ENCODE data around the gene ZNF785. TPM values are rescaled to one million over a fixed set of nuclear protein-coding genes. Genes with fewer than 3 reads are reported as not detected.
"Not testable (repeated sequence)": the region's sequence is repeated elsewhere in the genome, so short reads cannot be mapped to it uniquely, and the experiment has no call there.

ZNF785 gene
- total RNA-seq, 1 experiment from 2014 or later, result 23.2 TPM

DNA sequence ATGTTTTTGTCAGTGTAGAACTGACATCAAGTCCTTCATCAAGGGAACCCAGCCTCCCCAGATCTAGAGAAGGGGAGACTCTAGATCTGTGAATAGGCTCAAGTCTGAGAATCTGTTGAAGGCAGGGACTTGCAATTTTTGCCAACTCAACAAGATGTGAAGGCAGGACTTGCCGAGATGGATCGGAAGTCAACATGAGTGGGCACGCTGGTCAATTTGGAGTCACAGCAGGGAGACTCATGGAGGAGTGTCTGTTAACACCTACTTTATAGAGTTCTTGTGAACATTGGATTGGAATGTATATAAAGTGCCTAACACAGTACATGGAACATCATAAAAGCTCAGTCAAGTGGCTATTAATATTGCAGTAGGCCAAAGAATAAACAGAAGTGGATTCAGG lies 14.7 kb upstream of the ZNF785 start:
- TF ChIP-seq, protein P1, sequence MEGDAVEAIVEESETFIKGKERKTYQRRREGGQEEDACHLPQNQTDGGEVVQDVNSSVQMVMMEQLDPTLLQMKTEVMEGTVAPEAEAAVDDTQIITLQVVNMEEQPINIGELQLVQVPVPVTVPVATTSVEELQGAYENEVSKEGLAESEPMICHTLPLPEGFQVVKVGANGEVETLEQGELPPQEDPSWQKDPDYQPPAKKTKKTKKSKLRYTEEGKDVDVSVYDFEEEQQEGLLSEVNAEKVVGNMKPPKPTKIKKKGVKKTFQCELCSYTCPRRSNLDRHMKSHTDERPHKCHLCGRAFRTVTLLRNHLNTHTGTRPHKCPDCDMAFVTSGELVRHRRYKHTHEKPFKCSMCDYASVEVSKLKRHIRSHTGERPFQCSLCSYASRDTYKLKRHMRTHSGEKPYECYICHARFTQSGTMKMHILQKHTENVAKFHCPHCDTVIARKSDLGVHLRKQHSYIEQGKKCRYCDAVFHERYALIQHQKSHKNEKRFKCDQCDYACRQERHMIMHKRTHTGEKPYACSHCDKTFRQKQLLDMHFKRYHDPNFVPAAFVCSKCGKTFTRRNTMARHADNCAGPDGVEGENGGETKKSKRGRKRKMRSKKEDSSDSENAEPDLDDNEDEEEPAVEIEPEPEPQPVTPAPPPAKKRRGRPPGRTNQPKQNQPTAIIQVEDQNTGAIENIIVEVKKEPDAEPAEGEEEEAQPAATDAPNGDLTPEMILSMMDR (conservative IDR thresholded peaks at IDR 0.05; ENCODE audit: low read depth, low read length), result no peak
- no peak for TF ChIP-seq EZH2 (IDR thresholded peaks at IDR 0.05; ENCODE audit: borderline replicate concordance, low read depth, low read length, poor library complexity, severe bottlenecking)
- CTCF ChIA-PET, result interaction anchor here (0.9 kb wide), 1 partner anchor 170 kb away, joined by 3 read pairs; the partner anchor contains the start of gene DCTPP1
- POLR2A ChIA-PET (ENCODE audit: low non-redundant PET), result interaction anchor here (0.6 kb wide), 1 partner anchor 894 kb away, joined by 3 read pairs; no protein-coding TSS in a partner anchor

DNA sequence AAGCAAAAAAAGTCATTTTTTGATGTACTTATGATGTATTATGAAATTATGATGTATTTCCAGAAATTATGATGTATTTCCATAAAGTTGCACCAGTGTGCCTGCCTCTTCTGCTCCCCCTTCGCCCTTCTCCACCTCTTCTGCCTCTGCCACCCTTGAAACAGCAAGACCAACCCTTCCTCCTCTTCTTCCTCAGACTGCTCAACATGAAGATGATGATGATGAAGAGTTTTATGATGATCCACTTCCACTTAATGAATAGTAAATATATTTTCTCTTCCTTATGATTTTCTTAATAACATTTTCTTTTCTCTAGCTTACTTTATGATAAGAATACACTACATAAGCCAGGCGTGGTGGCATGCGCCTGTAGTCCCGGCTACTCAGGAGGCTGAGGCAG lies 7.4 kb upstream of the ZNF785 start:
- DNase-seq (ENCODE audit: low spot score), result no peak
- CTCF ChIA-PET, result interaction anchor here (1.2 kb wide), 1 partner anchor 23 kb away, joined by 3 read pairs; no protein-coding TSS in a partner anchor

More for the DNA sequence above, 14.7 kb upstream of the ZNF785 start:
- Histone ChIP-seq H3K4me3 (ENCODE audit: low read depth, low read length, poor library complexity, severe bottlenecking) (no peak overlapping the region), H3K27me3 (replicated peaks; ENCODE audit: insufficient read depth, low read depth, low read length, poor library complexity) (no peaks in the 10 kb centered on the region), H3K9me3 (ENCODE audit: low read depth, low read length, poor library complexity, severe bottlenecking) (no peaks in the 10 kb centered on the region), H3K27ac (ENCODE audit: low read depth, low read length, poor library complexity, severe bottlenecking) (no peak overlapping the region), H3K4me1 (ENCODE audit: insufficient read depth, low read length, poor library complexity, severe bottlenecking) (no peaks in the 10 kb centered on the region), H3K36me3 (ENCODE audit: insufficient read depth, low read length, poor library complexity, severe bottlenecking) (peaks cover 22% of the 10 kb centered on the region)
- no peak for DNase-seq (ENCODE audit: low spot score)
- BruUV-seq (replicated peaks), result no TSS peak
- intact Hi-C loops (cut with micrococcal nuclease; ENCODE audit: unreplicated experiment), result no loop called here

DNA sequence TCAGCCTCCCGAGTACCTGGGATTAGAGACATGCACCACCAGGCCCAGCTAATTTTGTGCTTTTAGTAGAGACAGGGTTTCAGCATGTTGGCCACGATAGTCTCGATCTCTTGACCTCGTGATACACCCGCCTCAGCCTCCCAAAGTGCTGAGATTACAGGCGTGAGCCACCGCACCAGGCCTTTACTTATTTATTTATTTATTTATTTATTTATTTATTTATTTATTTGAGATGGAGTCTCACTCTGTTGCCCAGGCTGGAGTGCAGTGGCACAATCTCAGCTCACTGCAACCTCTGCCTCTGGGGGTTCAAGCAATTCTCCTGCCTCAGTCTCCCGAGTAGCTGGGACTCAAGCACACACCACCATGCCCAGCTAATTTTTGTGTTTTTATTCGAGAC lies 5.4 kb upstream of the ZNF785 start:
- H3K9me3 ChIP-seq (ENCODE audit: low read depth, low read length, poor library complexity, severe bottlenecking); H3K4me3 ChIP-seq (ENCODE audit: low read depth, low read length, poor library complexity, severe bottlenecking); CTCF ChIA-PET; H3K4me1 ChIP-seq (ENCODE audit: insufficient read depth, low read length, poor library complexity, severe bottlenecking); intact Hi-C loops (cut with micrococcal nuclease; ENCODE audit: unreplicated experiment); BruUV-seq (replicated peaks); H3K27ac ChIP-seq (ENCODE audit: low read depth, low read length, poor library complexity, severe bottlenecking); DNase-seq (ENCODE audit: low spot score); H3K27me3 ChIP-seq (replicated peaks; ENCODE audit: insufficient read depth, low read depth, low read length, poor library complexity); POLR2A ChIA-PET (ENCODE audit: low non-redundant PET): not testable (repeated sequence)
- peaks cover 13% of the 10 kb centered on the region for H3K36me3 ChIP-seq (ENCODE audit: insufficient read depth, low read length, poor library complexity, severe bottlenecking)

More for the DNA sequence above, 7.4 kb upstream of the ZNF785 start:
- POLR2A ChIA-PET (ENCODE audit: low non-redundant PET), result no interaction called here
- H3K36me3 ChIP-seq (ENCODE audit: insufficient read depth, low read length, poor library complexity, severe bottlenecking), result peaks cover 4% of the 10 kb centered on the region
- BruUV-seq (replicated peaks), result no TSS peak
- H3K4me1 ChIP-seq (ENCODE audit: insufficient read depth, low read length, poor library complexity, severe bottlenecking), result no peaks in the 10 kb centered on the region
- no peak overlapping the region for H3K27ac ChIP-seq (ENCODE audit: low read depth, low read length, poor library complexity, severe bottlenecking)
- TF ChIP-seq EZH2 (IDR thresholded peaks at IDR 0.05; ENCODE audit: borderline replicate concordance, low read depth, low read length, poor library complexity, severe bottlenecking), result no peak
- TF ChIP-seq, protein P1 (conservative IDR thresholded peaks at IDR 0.05; ENCODE audit: low read depth, low read length), result no peak
- intact Hi-C loops (cut with micrococcal nuclease; ENCODE audit: unreplicated experiment), result no loop called here
- no peak overlapping the region for H3K4me3 ChIP-seq (ENCODE audit: low read depth, low read length, poor library complexity, severe bottlenecking)
- H3K9me3 ChIP-seq (ENCODE audit: low read depth, low read length, poor library complexity, severe bottlenecking), result no peaks in the 10 kb centered on the region
- H3K27me3 ChIP-seq (replicated peaks; ENCODE audit: insufficient read depth, low read depth, low read length, poor library complexity), result no peaks in the 10 kb centered on the region

DNA sequence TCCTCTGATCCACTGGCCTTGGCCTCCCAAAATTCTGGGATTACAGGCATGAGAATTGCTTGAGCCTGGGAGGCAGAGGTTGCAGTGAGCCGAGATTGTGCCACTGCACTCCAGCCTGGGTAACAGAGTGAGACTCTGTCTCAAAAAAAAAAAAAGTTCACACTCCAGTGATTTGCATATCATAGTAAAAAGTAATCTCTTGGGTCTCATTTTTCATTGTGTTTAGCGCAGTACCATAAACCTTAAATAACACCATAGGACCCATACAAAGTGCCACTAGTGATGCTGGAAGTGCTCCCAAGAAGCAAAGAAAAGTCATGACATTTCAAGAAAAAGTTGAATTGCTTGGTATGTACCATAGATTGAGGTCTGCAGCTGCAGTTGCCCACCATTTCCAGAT lies 4.1 kb upstream of the ZNF785 start:
- peaks cover 13% of the 10 kb centered on the region for H3K36me3 ChIP-seq (ENCODE audit: insufficient read depth, low read length, poor library complexity, severe bottlenecking)
- POLR2A ChIA-PET (ENCODE audit: low non-redundant PET); CTCF ChIA-PET; H3K9me3 ChIP-seq (ENCODE audit: low read depth, low read length, poor library complexity, severe bottlenecking); H3K4me1 ChIP-seq (ENCODE audit: insufficient read depth, low read length, poor library complexity, severe bottlenecking); H3K4me3 ChIP-seq (ENCODE audit: low read depth, low read length, poor library complexity, severe bottlenecking); BruUV-seq (replicated peaks); intact Hi-C loops (cut with micrococcal nuclease; ENCODE audit: unreplicated experiment); H3K27me3 ChIP-seq (replicated peaks; ENCODE audit: insufficient read depth, low read depth, low read length, poor library complexity); DNase-seq (ENCODE audit: low spot score); H3K27ac ChIP-seq (ENCODE audit: low read depth, low read length, poor library complexity, severe bottlenecking): not testable (repeated sequence)
